ENCODE measurements around the gene RFPL1.

DNA sequence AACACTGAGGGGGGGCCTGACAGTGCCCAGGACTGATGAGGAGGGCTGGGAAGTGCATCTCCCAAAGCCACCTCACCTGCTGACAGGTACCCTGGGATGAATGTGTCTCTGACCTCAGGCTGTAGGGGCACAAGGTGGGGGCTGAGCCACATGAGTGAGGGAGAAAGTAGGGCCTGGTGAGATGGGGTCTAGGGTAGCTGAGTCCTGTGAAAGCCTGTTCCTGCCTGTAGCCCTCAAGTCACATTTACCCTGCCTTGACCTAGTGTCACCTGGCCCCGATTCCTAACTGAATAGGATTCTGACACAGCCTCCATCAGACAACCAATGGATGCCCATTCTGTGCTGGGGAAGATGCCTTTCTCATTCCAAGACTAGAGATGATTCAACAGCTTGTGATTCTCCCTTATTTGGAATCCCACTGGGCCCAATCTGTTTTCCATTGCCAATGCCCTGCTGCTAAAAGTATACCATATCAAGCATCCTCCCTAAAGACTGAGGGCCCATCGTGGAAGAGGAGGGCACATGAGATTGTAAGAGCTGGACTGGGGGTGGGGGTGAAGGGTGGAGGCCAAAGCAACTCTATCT, 11.1 kb upstream of the RFPL1 start:
- TF ChIP-seq YY1 (IDR thresholded peaks at IDR 0.05; ENCODE audit: insufficient read depth, insufficient read length): no peak
- TF ChIP-seq ZNF274 (IDR thresholded peaks at IDR 0.05; ENCODE audit: low read depth, low read length): no peak
- no peak for TF ChIP-seq SUZ12 (IDR thresholded peaks at IDR 0.05; ENCODE audit: extremely low read depth, insufficient read depth, insufficient read length)
